A549 (cell line): Measurements from ENCODE around the gene TRMT13. TPM values are rescaled to one million over a fixed set of nuclear protein-coding genes. Genes with fewer than 3 reads are reported as not detected.
A peak's percentile ranks its signal among the peaks of the same experiment; 100 is the strongest.

Experiments used
- ATAC-seq, 2 experiments: fragments of 200-7000 bp in 1 of 2; fragments of >200 bp in 1 of 2; cut with Nextera tagmentation in 1 of 2; cut with Tn5 transposase in 1 of 2; 3 replicates each; pipeline versions ENCODE4 v1.8.0 to v1.9.1; 2018 to 2020; ENCODE audit warnings: mild to moderate bottlenecking in 1 of 2, moderate library complexity in 1 of 2
- CTCF ChIA-PET: fragments of 300-600 bp; sonication (Branson Sonifier 250); formaldehyde crosslinking; extraction: SDS; loops from one replicate; lab custom pipeline; 2021; ENCODE audit warnings: antibody characterized with exemption, inconsistent platforms; lab: Yijun Ruan, JAX
- POLR2A ChIA-PET: fragments of 350-600 bp; formaldehyde crosslinking; extraction: SDS; loops from one replicate; lab custom pipeline; 2021; ENCODE audit warnings: antibody characterized with exemption, inconsistent platforms; lab: Yijun Ruan, JAX
- DNase-seq, 2 experiments: peaks; one replicate each; pipeline versions ENCODE4 v3.0.0 to v3.0.0-alpha.2; 2011 to 2016; ENCODE audit warnings: low read depth in 1 of 2, low spot score in 1 of 2
- FAIRE-seq: peaks from 2 replicates; lab custom pipeline; 2011; peaks lifted over from hg19 to GRCh38; lab: Jason Lieb, UNC
- H3K27ac ChIP-seq, 2 experiments: fragments of >200 bp; sonication (Bioruptor Twin); formaldehyde crosslinking; 3 replicates each; pipeline ENCODE4 v1.5.1; 2016 to 2017
- H3K4me1 ChIP-seq: fragments of >200 bp; sonication (Bioruptor Twin); formaldehyde crosslinking; 3 replicates; pipeline ENCODE4 v1.6.1; 2016
- H3K4me2 ChIP-seq: fragments of >200 bp; sonication (Bioruptor Twin); formaldehyde crosslinking; 3 replicates; pipeline ENCODE4 v1.6.1; 2016
- H3K4me3 ChIP-seq: fragments of >200 bp; sonication (Bioruptor Twin); formaldehyde crosslinking; 3 replicates; pipeline ENCODE4 v1.5.1; 2016
- H3K9me3 ChIP-seq: fragments of >200 bp; sonication (Bioruptor Twin); formaldehyde crosslinking; 3 replicates; pipeline ENCODE4 v1.6.1; 2016
- ATOH8 ChIP-seq: fragments of 250-450 bp; sonication (Bioruptor Pico); IDR thresholded peaks from 2 replicates; pipeline ENCODE4 v1.5.0; 2020; ENCODE audit warnings: low read depth, mild to moderate bottlenecking, moderate library complexity
- CBX2 ChIP-seq: fragments of 200-600 bp; sonication (generic); IDR thresholded peaks from 2 replicates; pipeline ENCODE4 v1.6.1; 2016; ENCODE audit warnings: low read depth, mild to moderate bottlenecking, borderline replicate concordance
- CEBPB ChIP-seq, 2 experiments: fragments of >200 bp in 1 of 2; sonication (Bioruptor Twin) in 1 of 2; formaldehyde crosslinking in 1 of 2; IDR thresholded peaks; 2 replicates each; pipeline ENCODE4 v1.6.1; 2012 to 2016
- CHD4 ChIP-seq: fragments of 200-600 bp; sonication (generic); IDR thresholded peaks from 2 replicates; pipeline ENCODE4 v1.6.1; 2016; ENCODE audit warnings: antibody characterized with exemption, mild to moderate bottlenecking, borderline replicate concordance
- EHF ChIP-seq: fragments of 250-450 bp; sonication (Bioruptor Pico); IDR thresholded peaks from 2 replicates; pipeline ENCODE4 v1.5.0; 2020; ENCODE audit warnings: mild to moderate bottlenecking
- FOSB ChIP-seq: fragments of 250-450 bp; sonication (Bioruptor Pico); IDR thresholded peaks from 2 replicates; pipeline ENCODE4 v1.5.0; 2020; ENCODE audit warnings: mild to moderate bottlenecking, moderate library complexity
- FOXS1 ChIP-seq: fragments of 250-450 bp; sonication (Bioruptor Pico); IDR thresholded peaks from 2 replicates; pipeline ENCODE4 v1.5.0; 2020; ENCODE audit warnings: mild to moderate bottlenecking, moderate library complexity
- HDAC2 ChIP-seq: fragments of 200-600 bp; sonication (generic); IDR thresholded peaks from 2 replicates; pipeline ENCODE4 v1.6.1; 2016
- JUN ChIP-seq, 2 experiments: fragments of >200 bp; sonication (Bioruptor Twin); formaldehyde crosslinking; IDR thresholded peaks; 2 replicates in 1 of 2; 3 replicates in 1 of 2; pipeline ENCODE4 v1.6.1; 2016 to 2017
- KDM5A ChIP-seq: fragments of 200-600 bp; sonication (generic); IDR thresholded peaks from 2 replicates; pipeline ENCODE4 v1.6.1; 2016; ENCODE audit warnings: antibody characterized with exemption, mild to moderate bottlenecking
- MAX ChIP-seq: IDR thresholded peaks from 2 replicates; pipeline ENCODE4 v1.6.1; 2012
- PBX3 ChIP-seq: IDR thresholded peaks from 2 replicates; pipeline ENCODE4 v1.6.1; 2012
- PHF8 ChIP-seq: fragments of 200-600 bp; sonication (generic); IDR thresholded peaks from 2 replicates; pipeline ENCODE4 v1.6.1; 2016; ENCODE audit warnings: low read depth, mild to moderate bottlenecking, antibody characterized with exemption, moderate library complexity, borderline replicate concordance
- POLR2A ChIP-seq: IDR thresholded peaks from 2 replicates; pipeline ENCODE4 v1.6.1; 2012; ENCODE audit warnings: mild to moderate bottlenecking, low read length
- POLR2AphosphoS2 ChIP-seq: conservative IDR thresholded peaks from 2 replicates; pipeline ENCODE4 v1.6.1; 2012; ENCODE audit warnings: low read length, improper control_type of control experiment, inconsistent platforms
- RAD21 ChIP-seq, 2 experiments: fragments of >200 bp in 1 of 2; sonication (Bioruptor Twin) in 1 of 2; formaldehyde crosslinking in 1 of 2; IDR thresholded peaks in 1 of 2; conservative IDR thresholded peaks in 1 of 2; 2 replicates in 1 of 2; 3 replicates in 1 of 2; pipeline ENCODE4 v1.6.1; 2012 to 2018; ENCODE audit warnings: inconsistent platforms in 1 of 2
- RARB ChIP-seq: fragments of 250-450 bp; sonication (Bioruptor Pico); IDR thresholded peaks from 2 replicates; pipeline ENCODE4 v1.8.0; 2021; ENCODE audit warnings: mild to moderate bottlenecking, moderate library complexity
- RCOR1 ChIP-seq: fragments of 150-350 bp; IDR thresholded peaks from 2 replicates; pipeline ENCODE4 v1.6.1; 2014; ENCODE audit warnings: antibody characterized with exemption, low read length, low read depth
- ZNF302 ChIP-seq: fragments of 250-450 bp; sonication (Bioruptor Pico); IDR thresholded peaks from 2 replicates; pipeline ENCODE4 v1.9.0; 2021; ENCODE audit warnings: inconsistent platforms, mild to moderate bottlenecking, moderate library complexity
- WGBS: methylation state at CpG from one replicate; pipeline ENCODE4 v1.1.6; 2017; ENCODE audit errors: missing lambda C conversion rate; 5-methylcytosine and 5-hydroxymethylcytosine counted together
- polyA minus RNA-seq: library from RNA; depleted of rRNA, polyadenylated mRNA; stranded (reverse); fragments of >200 nt; gene quantifications from 2 replicates; pipeline ENCODE4 v1.2.3, GENCODE V29; 2011; rRNA and poly(A)+ RNA removed
- polyA plus RNA-seq, 4 experiments: library from polyadenylated mRNA; depleted of rRNA in 3 of 4; stranded (reverse); fragments of >200 nt; fragmentation: RNase III in 1 of 4; extraction: RNeasy Plus Mini Kit Qiagen cat#74134 plus additional on column Dnase treatment in 1 of 4; gene quantifications; 2 replicates in 3 of 4; 3 replicates in 1 of 4; pipeline ENCODE4 v1.2.3, GENCODE V29; 2011 to 2017
- TF ChIP-seq, protein P1 (sequence below): fragments of 150-350 bp; IDR thresholded peaks from 2 replicates; pipeline ENCODE4 v1.6.1; 2014; ENCODE audit warnings: low read depth, mild to moderate bottlenecking, low read length
- TF ChIP-seq, protein P2 (sequence below): IDR thresholded peaks from 2 replicates; pipeline ENCODE4 v1.6.1; 2012; ENCODE audit warnings: low read depth, borderline replicate concordance

TRMT13 gene
- polyA plus RNA-seq (2011; rRNA removed) (14.0 and 21.7 TPM in 2 replicates), polyA plus RNA-seq (2017; fragmentation: RNase III; extraction: RNeasy Plus Mini Kit Qiagen cat#74134 plus additional on column Dnase treatment) (9.9 to 12.4 TPM (median 11.6 TPM) in 3 replicates), polyA minus RNA-seq (2.8 and 3.1 TPM in 2 replicates)
- 2.3 and 3.4 TPM in 2 replicates for polyA plus RNA-seq (2012; cell fraction: cytosol; rRNA removed)
- polyA plus RNA-seq (2012; cell fraction: nucleus; rRNA removed) = 1.7 and 3.5 TPM in 2 replicates

DNA sequence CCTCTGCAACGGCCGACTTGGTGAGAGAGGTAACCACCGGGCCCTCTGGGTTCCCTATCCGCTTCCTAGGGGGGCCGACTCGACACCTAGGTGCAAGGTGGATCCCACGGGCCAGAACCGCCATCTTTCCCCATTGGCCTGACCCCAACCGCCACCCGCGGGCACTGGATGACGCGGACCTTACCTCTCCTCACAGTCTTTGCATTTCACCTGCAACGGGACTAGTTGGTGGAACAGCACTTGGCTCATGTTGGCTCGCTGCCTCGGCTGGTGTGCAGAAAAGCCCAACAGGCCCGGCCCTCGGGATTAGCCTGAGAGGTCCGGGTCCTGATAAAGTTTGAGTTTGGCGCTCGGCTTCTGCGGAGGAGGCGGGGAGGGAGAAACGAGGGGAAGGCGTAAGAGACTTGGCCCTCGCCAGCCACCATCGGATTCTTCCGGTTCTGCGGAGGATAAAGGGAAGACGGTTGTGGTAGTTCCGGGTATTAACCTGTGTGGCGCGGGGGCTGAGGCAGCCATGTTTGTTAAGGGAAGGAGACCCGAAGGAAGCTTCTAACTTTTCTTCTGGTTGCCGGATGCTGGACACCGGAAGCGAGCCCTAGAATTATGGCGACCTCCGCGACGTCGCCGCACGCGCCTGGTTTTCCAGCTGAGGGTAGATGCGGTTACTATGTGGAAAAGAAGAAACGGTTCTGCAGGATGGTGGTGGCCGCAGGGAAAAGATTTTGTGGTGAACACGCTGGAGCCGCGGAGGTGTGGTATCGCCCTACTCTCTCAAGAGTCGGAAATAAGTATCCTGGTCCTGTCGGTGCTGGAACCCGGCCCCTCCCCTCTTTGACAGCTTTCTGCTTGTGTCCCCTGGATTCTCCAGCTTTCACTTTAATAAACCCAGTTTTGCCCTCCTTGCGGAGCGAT lies at the start of gene TRMT13, which contains the start of gene SASS6:
Gene TRMT13, plus strand, starts transcription at position 598 of the 912 bp plus-strand sequence. Its CDS starts 6 bp downstream, at position 604.
Gene SASS6, minus strand, starts transcription at position 365 of the 912 bp plus-strand sequence. Its CDS starts 116 bp downstream, at position 249.
- FAIRE-seq = no peak
- ATAC-seq = peak; percentile 99
- Histone ChIP-seq H3K9me3 (no peaks in the 10 kb centered on the region), H3K4me2 (peak within 1 kb of the TSS; percentile 86), H3K27ac (peak within 1 kb of the TSS; percentile 83 to 90), H3K4me3 (peak within 1 kb of the TSS; percentile 95), H3K4me1 (peaks cover 24% of the 10 kb centered on the region)
- ChIA-PET CTCF (no interaction called here), POLR2A (interaction anchor here (0.6 to 1.3 kb wide), 6 partner anchors 9 to 220 kb away, joined by 3 to 7 read pairs (median 4); partner anchors contain the start of genes CDC14A, DBT and SLC35A3)
- peak; percentile 69 to 97 for DNase-seq
- 2% methylated on average over 35 of the region's 57 CpGs for WGBS
- no peak for TF ChIP-seq CBX2
- peak; percentile 69; the same call in 1 of the 2 replicates for TF ChIP-seq HDAC2
- TF ChIP-seq, protein P1, sequence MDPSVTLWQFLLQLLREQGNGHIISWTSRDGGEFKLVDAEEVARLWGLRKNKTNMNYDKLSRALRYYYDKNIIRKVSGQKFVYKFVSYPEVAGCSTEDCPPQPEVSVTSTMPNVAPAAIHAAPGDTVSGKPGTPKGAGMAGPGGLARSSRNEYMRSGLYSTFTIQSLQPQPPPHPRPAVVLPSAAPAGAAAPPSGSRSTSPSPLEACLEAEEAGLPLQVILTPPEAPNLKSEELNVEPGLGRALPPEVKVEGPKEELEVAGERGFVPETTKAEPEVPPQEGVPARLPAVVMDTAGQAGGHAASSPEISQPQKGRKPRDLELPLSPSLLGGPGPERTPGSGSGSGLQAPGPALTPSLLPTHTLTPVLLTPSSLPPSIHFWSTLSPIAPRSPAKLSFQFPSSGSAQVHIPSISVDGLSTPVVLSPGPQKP = no peak
- TF ChIP-seq JUN (IDR thresholded peaks at IDR 0.05) = peak; percentile 74 to 77; a peak in 4 of 5 replicates
- peak; percentile 50 for TF ChIP-seq POLR2A
- TF ChIP-seq, protein P2, sequence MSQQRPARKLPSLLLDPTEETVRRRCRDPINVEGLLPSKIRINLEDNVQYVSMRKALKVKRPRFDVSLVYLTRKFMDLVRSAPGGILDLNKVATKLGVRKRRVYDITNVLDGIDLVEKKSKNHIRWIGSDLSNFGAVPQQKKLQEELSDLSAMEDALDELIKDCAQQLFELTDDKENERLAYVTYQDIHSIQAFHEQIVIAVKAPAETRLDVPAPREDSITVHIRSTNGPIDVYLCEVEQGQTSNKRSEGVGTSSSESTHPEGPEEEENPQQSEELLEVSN = peak; percentile 82
- peak; percentile 72; the same call in 1 of the 2 replicates for TF ChIP-seq KDM5A
- no peak for TF ChIP-seq RCOR1
- TF ChIP-seq PHF8 = peak; percentile 20
- peak; percentile 86 for TF ChIP-seq MAX
- peak in 1 of 2 experiments; percentile 13; a peak in 1 of 4 replicates for TF ChIP-seq CEBPB (IDR thresholded peaks at IDR 0.05)

DNA sequence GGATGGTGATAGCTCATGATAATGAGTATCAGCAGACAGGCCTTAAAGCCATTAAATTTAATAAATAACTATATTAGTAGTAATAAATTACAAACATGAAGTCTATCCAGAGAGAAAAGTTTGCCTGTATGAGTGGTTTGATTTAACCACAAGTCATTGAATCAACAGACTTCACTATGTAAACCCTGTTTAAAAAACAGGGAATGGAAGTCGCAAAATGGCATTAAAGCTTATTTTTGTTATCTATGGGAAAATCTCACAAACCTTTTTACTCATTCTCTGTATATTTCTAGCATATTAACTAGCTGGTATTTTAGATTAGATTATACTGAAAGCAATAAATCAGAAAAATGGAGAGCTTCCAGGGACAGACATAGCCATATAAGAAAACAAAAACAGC lies 45.6 kb upstream of the TRMT13 start:
- no peak for ATAC-seq
- POLR2A ChIA-PET = no interaction called here
- no peak for DNase-seq
- no peak overlapping the region for H3K4me3 ChIP-seq
- CTCF ChIA-PET = no interaction called here
- H3K4me2 ChIP-seq = no peak overlapping the region
- WGBS = 91% methylated on average over 1 of the region's 1 CpG
- no peaks in the 10 kb centered on the region for H3K9me3 ChIP-seq
- no peak for FAIRE-seq
- no peak for TF ChIP-seq ZNF302 (CRISPR knock-in tag)
- no peak for TF ChIP-seq EHF (CRISPR knock-in tag)
- no peak for TF ChIP-seq POLR2AphosphoS2
- TF ChIP-seq RAD21 (conservative IDR thresholded peaks at IDR 0.05 in 1 of 2, IDR thresholded peaks at IDR 0.05 in 1 of 2) = no peak
- TF ChIP-seq ATOH8 (CRISPR knock-in tag) = no peak
- no peak for TF ChIP-seq CHD4
- TF ChIP-seq RCOR1 = no peak
- no peak for TF ChIP-seq MAX
- no peak for TF ChIP-seq PBX3
- TF ChIP-seq FOSB (CRISPR knock-in tag) = no peak
- TF ChIP-seq RARB (CRISPR knock-in tag) = no peak
- TF ChIP-seq FOXS1 (CRISPR knock-in tag) = no peak
- TF ChIP-seq, all 56 proteins: peak for 0
- Histone ChIP-seq H3K27ac (no peak overlapping the region), H3K4me1 (no peaks in the 10 kb centered on the region)
